Lower leg skin (tissue), 4 donors: ENCODE results near the gene VIM. TPM values are rescaled to one million over a fixed set of nuclear protein-coding genes. Genes with fewer than 3 reads are reported as not detected.

Source experiments
- DNase-seq, 2 donors: peaks; one replicate each; pipeline ENCODE4 v3.0.0-alpha.2; 2019; ENCODE audit warnings: low spot score in 2 of 2
- H3K4me3 ChIP-seq: fragments of 200-600 bp; sonication (generic); 2 replicates; pipeline ENCODE4 v1.5.1; 2017; ENCODE audit warnings: mild to moderate bottlenecking, low read depth; ENCODE audit not compliant: poor library complexity, severe bottlenecking
- CTCF ChIP-seq, 3 donors: fragments of 450-650 bp; IDR thresholded peaks; one replicate each; pipeline ENCODE4 v1.5.1; 2016; ENCODE audit warnings: antibody characterized with exemption in 3 of 3, mild to moderate bottlenecking in 3 of 3, moderate library complexity in 2 of 3
- POLR2A ChIP-seq, 2 donors: fragments of 450-650 bp; IDR thresholded peaks; one replicate each; pipeline ENCODE4 v1.6.1; 2016 to 2017; ENCODE audit warnings: antibody characterized with exemption in 2 of 2, mild to moderate bottlenecking in 1 of 2, moderate library complexity in 1 of 2
- WGBS, 2 donors: methylation state at CpG; one replicate each; pipeline ENCODE4 v1.1.5; 2018; 5-methylcytosine and 5-hydroxymethylcytosine counted together
- intact Hi-C: fragments of 100-400 bp; cut with DNase I; formaldehyde crosslinking; loops from one replicate; pipeline ENCODE4 v1.15.0; 2023; ENCODE audit warnings: low total_unique reads
- total RNA-seq, 4 donors: library from RNA; depleted of rRNA; stranded (reverse); fragments of >200 nt; gene quantifications; one replicate each; pipeline ENCODE4 v1.1.0, GENCODE V29; 2016

Gene VIM
- total RNA-seq, 4 donors from 2014 or later, result 891 to 2,288 (median 1,243) TPM

GRCh38 chr10:17222329-17222728, 5.7 kb upstream of the VIM start:
- 66 to 70% methylated on average over 4 of the region's 4 CpGs for WGBS, 2 donors
- DNase-seq, result no peak
- intact Hi-C loops, result no loop called here
- no peak overlapping the region for H3K4me3 ChIP-seq
- TF ChIP-seq CTCF (IDR thresholded peaks at IDR 0.05), result no peak
- TF ChIP-seq POLR2A (IDR thresholded peaks at IDR 0.05), result no peak

DNA sequence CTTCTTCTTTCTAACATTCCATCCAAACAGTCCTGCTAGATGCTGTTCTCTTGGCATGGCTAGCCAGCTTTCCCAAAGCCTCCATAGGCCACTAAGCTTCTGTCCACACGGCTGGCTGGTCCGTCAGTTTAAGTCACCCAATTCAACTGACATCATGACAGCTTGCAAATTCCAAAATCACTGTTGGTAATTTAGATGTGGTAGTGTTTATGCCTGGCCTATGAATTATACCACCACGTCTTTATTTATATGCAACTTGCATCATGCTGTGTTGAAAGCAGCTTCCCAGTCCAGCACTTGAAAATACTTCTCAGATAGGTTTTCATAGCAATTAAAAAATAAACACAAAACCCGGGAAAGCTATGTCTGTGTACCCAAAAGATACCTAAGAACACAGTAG, 2.2 kb upstream of the VIM start:
- TF ChIP-seq POLR2A (IDR thresholded peaks at IDR 0.05) (no peak), CTCF (IDR thresholded peaks at IDR 0.05) (no peak)
- H3K4me3 ChIP-seq, result no peak overlapping the region
- DNase-seq, result no peak
- WGBS, 2 donors, result 92 to 93% methylated on average over 4 of the region's 4 CpGs
- intact Hi-C loops, result no loop called here

DNA sequence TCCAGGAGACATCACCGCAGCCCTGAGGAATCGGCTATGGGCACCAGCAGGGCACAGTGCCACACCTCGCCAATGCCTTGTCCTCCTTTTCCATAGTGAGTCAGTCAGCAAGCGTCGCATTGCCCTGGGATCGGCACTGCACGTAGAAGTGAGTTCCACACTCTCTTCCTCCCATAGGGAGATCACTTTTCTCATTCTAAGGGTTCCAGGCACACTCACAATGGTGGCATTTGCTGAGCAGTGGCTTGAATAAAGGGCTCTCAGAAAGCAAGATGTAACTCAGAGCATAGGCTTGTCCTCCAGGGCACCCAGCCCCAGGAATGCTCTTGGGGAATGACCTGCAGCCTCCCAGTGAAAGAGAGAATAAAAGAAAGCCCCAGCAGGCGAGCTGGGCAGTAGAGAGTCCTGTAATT, 1.1 kb upstream of the VIM start:
- peak in 1 of 2 donors; percentile 19 for DNase-seq
- no peak for TF ChIP-seq POLR2A (IDR thresholded peaks at IDR 0.05)
- no peak for TF ChIP-seq CTCF (IDR thresholded peaks at IDR 0.05)
- H3K4me3 ChIP-seq, result no peak overlapping the region
- intact Hi-C loops, result no loop called here
- 68 to 73% methylated on average over 8 of the region's 8 CpGs for WGBS, 2 donors

- intact Hi-C loops, result no loop called here
- no peak for DNase-seq
- H3K4me3 ChIP-seq, result peak overlapping the region; percentile 49
- 5 to 7% methylated on average over 12 of the region's 12 CpGs for WGBS, 2 donors
- TF ChIP-seq CTCF (IDR thresholded peaks at IDR 0.05), result peak in 1 of 3 donors; percentile 23
- no peak for TF ChIP-seq POLR2A (IDR thresholded peaks at IDR 0.05)
Measured at GRCh38 chr10:17227367-17228090, 512 bp upstream of the VIM start.

- intact Hi-C loops, result no loop called here
- peak overlapping the region; percentile 77 for H3K4me3 ChIP-seq
- 3% methylated on average over 17 to 34 of the region's 72 CpGs for WGBS, 2 donors
- peak; percentile 91 to 98 for DNase-seq
- peak in 1 of 2 donors; percentile 87 for TF ChIP-seq POLR2A (IDR thresholded peaks at IDR 0.05)
- no peak for TF ChIP-seq CTCF (IDR thresholded peaks at IDR 0.05)
Measured at GRCh38 chr10:17229016-17229716, 1.1 kb downstream of the VIM start.
